ENCODE results near the gene SORCS1.

Gene SORCS1

GRCh38 chr10:107094824-107095522 lies 69.5 kb downstream of the SORCS1 start:
- Mint-ChIP-seq H3K4me1 (no peaks in the 10 kb centered on the region), H3K27ac (ENCODE audit: low read depth) (no peak overlapping the region), H3K36me3 (ENCODE audit: insufficient read depth) (no peaks in the 10 kb centered on the region), H3K27me3 (no peaks in the 10 kb centered on the region), H3K9me3 (peaks cover 16% of the 10 kb centered on the region), H3K4me3 (no peak overlapping the region)
- no peak for ATAC-seq (replicated peaks; ENCODE audit: extremely low read depth, poor library complexity, severe bottlenecking)
- no peak for DNase-seq (ENCODE audit: low spot score in 2 of 2)

GRCh38 chr10:107092321-107092720 lies 72.2 kb downstream of the SORCS1 start:
- peaks cover 9% of the 10 kb centered on the region for H3K9me3 Mint-ChIP-seq
- no peaks in the 10 kb centered on the region for H3K4me1 Mint-ChIP-seq
- H3K36me3 Mint-ChIP-seq (ENCODE audit: insufficient read depth) = no peaks in the 10 kb centered on the region
- no peaks in the 10 kb centered on the region for H3K27me3 Mint-ChIP-seq
- no peak overlapping the region for H3K27ac Mint-ChIP-seq (ENCODE audit: low read depth)
- no peak overlapping the region for H3K4me3 Mint-ChIP-seq
- no peak for ATAC-seq (replicated peaks; ENCODE audit: extremely low read depth, poor library complexity, severe bottlenecking)
- DNase-seq (ENCODE audit: low spot score in 2 of 2) = no peak

GRCh38 chr10:107091126-107091525 lies 73.4 kb downstream of the SORCS1 start:
- no peaks in the 10 kb centered on the region for H3K27me3 Mint-ChIP-seq
- no peaks in the 10 kb centered on the region for H3K36me3 Mint-ChIP-seq (ENCODE audit: insufficient read depth)
- peaks cover 11% of the 10 kb centered on the region for H3K9me3 Mint-ChIP-seq
- ATAC-seq (replicated peaks; ENCODE audit: extremely low read depth, poor library complexity, severe bottlenecking) = no peak
- H3K27ac Mint-ChIP-seq (ENCODE audit: low read depth) = no peak overlapping the region
- no peak overlapping the region for H3K4me3 Mint-ChIP-seq
- no peaks in the 10 kb centered on the region for H3K4me1 Mint-ChIP-seq
- no peak for DNase-seq (ENCODE audit: low spot score in 2 of 2)

- ATAC-seq (replicated peaks; ENCODE audit: extremely low read depth, poor library complexity, severe bottlenecking) (no peak), DNase-seq (ENCODE audit: low spot score in 2 of 2) (no peak)
- Mint-ChIP-seq H3K36me3 (ENCODE audit: insufficient read depth) (no peaks in the 10 kb centered on the region), H3K27ac (ENCODE audit: low read depth) (no peak overlapping the region), H3K4me3 (no peak overlapping the region), H3K27me3 (no peaks in the 10 kb centered on the region), H3K4me1 (no peaks in the 10 kb centered on the region), H3K9me3 (peaks cover 12% of the 10 kb centered on the region)
Observed at GRCh38 chr10:107085665-107086525, 78.6 kb downstream of the SORCS1 start.

- ATAC-seq (replicated peaks; ENCODE audit: extremely low read depth, poor library complexity, severe bottlenecking) (no peak), DNase-seq (ENCODE audit: low spot score in 2 of 2) (no peak)
- Mint-ChIP-seq H3K27me3 (no peaks in the 10 kb centered on the region), H3K27ac (ENCODE audit: low read depth) (no peak overlapping the region), H3K9me3 (peaks cover 14% of the 10 kb centered on the region), H3K4me3 (no peak overlapping the region), H3K36me3 (ENCODE audit: insufficient read depth) (no peaks in the 10 kb centered on the region), H3K4me1 (no peaks in the 10 kb centered on the region)
Observed at GRCh38 chr10:107083388-107084009, 81.0 kb downstream of the SORCS1 start.

- no peak overlapping the region for H3K27ac Mint-ChIP-seq (ENCODE audit: low read depth)
- no peaks in the 10 kb centered on the region for H3K36me3 Mint-ChIP-seq (ENCODE audit: insufficient read depth)
- DNase-seq (ENCODE audit: low spot score in 2 of 2) (no peak), ATAC-seq (replicated peaks; ENCODE audit: extremely low read depth, poor library complexity, severe bottlenecking) (no peak)
- no peak overlapping the region for H3K4me3 Mint-ChIP-seq
- no peaks in the 10 kb centered on the region for H3K4me1 Mint-ChIP-seq
- H3K27me3 Mint-ChIP-seq = no peaks in the 10 kb centered on the region
- H3K9me3 Mint-ChIP-seq = peaks cover 8% of the 10 kb centered on the region
Observed at GRCh38 chr10:107081644-107082043, 82.9 kb downstream of the SORCS1 start.

GRCh38 chr10:107075117-107075516 lies 89.4 kb downstream of the SORCS1 start:
- H3K4me3 Mint-ChIP-seq = no peak overlapping the region
- no peak overlapping the region for H3K27ac Mint-ChIP-seq (ENCODE audit: low read depth)
- no peaks in the 10 kb centered on the region for H3K27me3 Mint-ChIP-seq
- H3K36me3 Mint-ChIP-seq (ENCODE audit: insufficient read depth) = no peaks in the 10 kb centered on the region
- no peaks in the 10 kb centered on the region for H3K4me1 Mint-ChIP-seq
- no peak for DNase-seq (ENCODE audit: low spot score in 2 of 2)
- no peak for ATAC-seq (replicated peaks; ENCODE audit: extremely low read depth, poor library complexity, severe bottlenecking)
- H3K9me3 Mint-ChIP-seq = peaks cover 12% of the 10 kb centered on the region

- Mint-ChIP-seq H3K4me1 (no peaks in the 10 kb centered on the region), H3K27me3 (no peaks in the 10 kb centered on the region), H3K9me3 (peaks cover 12% of the 10 kb centered on the region), H3K4me3 (no peak overlapping the region), H3K27ac (ENCODE audit: low read depth) (no peak overlapping the region), H3K36me3 (ENCODE audit: insufficient read depth) (no peaks in the 10 kb centered on the region)
- DNase-seq (ENCODE audit: low spot score in 2 of 2) = no peak
- no peak for ATAC-seq (replicated peaks; ENCODE audit: extremely low read depth, poor library complexity, severe bottlenecking)
Observed at GRCh38 chr10:107072786-107073185, 91.7 kb downstream of the SORCS1 start.

GRCh38 chr10:107072028-107072427 lies 92.5 kb downstream of the SORCS1 start:
- Mint-ChIP-seq H3K4me3 (no peak overlapping the region), H3K4me1 (no peaks in the 10 kb centered on the region), H3K36me3 (ENCODE audit: insufficient read depth) (no peaks in the 10 kb centered on the region), H3K27ac (ENCODE audit: low read depth) (no peak overlapping the region), H3K27me3 (no peaks in the 10 kb centered on the region), H3K9me3 (peaks cover 12% of the 10 kb centered on the region)
- ATAC-seq (replicated peaks; ENCODE audit: extremely low read depth, poor library complexity, severe bottlenecking) = no peak
- DNase-seq (ENCODE audit: low spot score in 2 of 2) = no peak

GRCh38 chr10:107071301-107071700 lies 93.2 kb downstream of the SORCS1 start:
- Mint-ChIP-seq H3K4me1 (no peaks in the 10 kb centered on the region), H3K9me3 (peaks cover 12% of the 10 kb centered on the region), H3K27ac (ENCODE audit: low read depth) (no peak overlapping the region), H3K4me3 (no peak overlapping the region), H3K27me3 (no peaks in the 10 kb centered on the region), H3K36me3 (ENCODE audit: insufficient read depth) (no peaks in the 10 kb centered on the region)
- DNase-seq (ENCODE audit: low spot score in 2 of 2) (no peak), ATAC-seq (replicated peaks; ENCODE audit: extremely low read depth, poor library complexity, severe bottlenecking) (no peak)

- no peaks in the 10 kb centered on the region for H3K27me3 Mint-ChIP-seq
- peaks cover 2% of the 10 kb centered on the region for H3K36me3 Mint-ChIP-seq (ENCODE audit: insufficient read depth)
- ATAC-seq (replicated peaks; ENCODE audit: extremely low read depth, poor library complexity, severe bottlenecking) (no peak), DNase-seq (ENCODE audit: low spot score in 2 of 2) (no peak)
- peaks cover 23% of the 10 kb centered on the region for H3K9me3 Mint-ChIP-seq
- H3K4me3 Mint-ChIP-seq = no peak overlapping the region
- no peak overlapping the region for H3K27ac Mint-ChIP-seq (ENCODE audit: low read depth)
- H3K4me1 Mint-ChIP-seq = no peaks in the 10 kb centered on the region
Observed at GRCh38 chr10:107067843-107068242, 96.7 kb downstream of the SORCS1 start.

GRCh38 chr10:107064075-107064474 lies 100.4 kb downstream of the SORCS1 start:
- no peak overlapping the region for H3K27ac Mint-ChIP-seq (ENCODE audit: low read depth)
- no peaks in the 10 kb centered on the region for H3K4me1 Mint-ChIP-seq
- ATAC-seq (replicated peaks; ENCODE audit: extremely low read depth, poor library complexity, severe bottlenecking) (no peak), DNase-seq (ENCODE audit: low spot score in 2 of 2) (no peak)
- H3K4me3 Mint-ChIP-seq = no peak overlapping the region
- peaks cover 12% of the 10 kb centered on the region for H3K9me3 Mint-ChIP-seq
- H3K27me3 Mint-ChIP-seq = no peaks in the 10 kb centered on the region
- H3K36me3 Mint-ChIP-seq (ENCODE audit: insufficient read depth) = peaks cover 2% of the 10 kb centered on the region

- Mint-ChIP-seq H3K4me3 (no peak overlapping the region), H3K27me3 (no peaks in the 10 kb centered on the region), H3K9me3 (peaks cover 12% of the 10 kb centered on the region), H3K36me3 (ENCODE audit: insufficient read depth) (peaks cover 2% of the 10 kb centered on the region), H3K27ac (ENCODE audit: low read depth) (no peak overlapping the region), H3K4me1 (no peaks in the 10 kb centered on the region)
- DNase-seq (ENCODE audit: low spot score in 2 of 2) (no peak), ATAC-seq (replicated peaks; ENCODE audit: extremely low read depth, poor library complexity, severe bottlenecking) (no peak)
Observed at GRCh38 chr10:107059872-107060271, 104.6 kb downstream of the SORCS1 start.
